Gastroesophageal sphincter (tissue), 4 donors: ENCODE results near the gene FHOD3. TPM values are rescaled to one million over a fixed set of nuclear protein-coding genes. Genes with fewer than 3 reads are reported as not detected.

Source experiments
- ATAC-seq: fragments of 150-250 bp; one replicate; pipeline ENCODE4 v1.9.1; 2016; ENCODE audit warnings: mild to moderate bottlenecking, moderate library complexity
- H3K27ac ChIP-seq, 4 donors: fragments of 200-600 bp; sonication (generic) in 3 of 4; 1 replicate in 3 of 4; 2 replicates in 1 of 4; pipeline ENCODE4 v1.5.1; 2016 to 2019
- H3K27me3 ChIP-seq: fragments of 200-600 bp; sonication (generic); one replicate; pipeline ENCODE4 v1.5.1; 2019
- H3K36me3 ChIP-seq, 2 donors: fragments of 200-600 bp; sonication (generic); one replicate each; pipeline ENCODE4 v1.5.1; 2019; ENCODE audit warnings: control low read depth in 1 of 2
- H3K4me1 ChIP-seq, 3 donors: fragments of 200-600 bp; sonication (generic); 1 replicate in 2 of 3; 2 replicates in 1 of 3; pipeline ENCODE4 v1.5.1; 2016 to 2019; ENCODE audit warnings: control low read depth in 2 of 3
- H3K4me3 ChIP-seq, 2 donors: fragments of 200-600 bp; sonication (generic); one replicate each; pipeline ENCODE4 v1.5.1; 2019; ENCODE audit warnings: mild to moderate bottlenecking in 1 of 2, moderate library complexity in 1 of 2
- H3K9me3 ChIP-seq, 3 donors: fragments of 200-600 bp; sonication (generic); one replicate each; pipeline ENCODE4 v1.5.1; 2017 to 2019; ENCODE audit warnings: control low read depth in 2 of 3
- CTCF ChIP-seq, 4 experiments: fragments of 200-600 bp in 2 of 4; fragments of 450-650 bp in 2 of 4; sonication (generic) in 1 of 4; IDR thresholded peaks; one replicate each; pipeline ENCODE4 v1.5.1; 2017 to 2019; ENCODE audit warnings: antibody characterized with exemption in 4 of 4, mild to moderate bottlenecking in 2 of 4, moderate library complexity in 2 of 4
- EP300 ChIP-seq: sonication (generic); formaldehyde crosslinking; IDR thresholded peaks from one replicate; pipeline ENCODE4 v1.6.1; 2017; ENCODE audit warnings: antibody characterized with exemption, mild to moderate bottlenecking
- POLR2A ChIP-seq, 2 donors: fragments of 450-650 bp; IDR thresholded peaks; one replicate each; pipeline ENCODE4 v1.6.1; 2017; ENCODE audit warnings: antibody characterized with exemption in 2 of 2, mild to moderate bottlenecking in 2 of 2, moderate library complexity in 1 of 2
- POLR2AphosphoS5 ChIP-seq: sonication (generic); formaldehyde crosslinking; IDR thresholded peaks from one replicate; pipeline ENCODE4 v1.6.1; 2017; ENCODE audit warnings: antibody characterized with exemption
- WGBS, 2 donors: methylation state at CpG; one replicate each; pipeline ENCODE4 v1.1.5; 2018; ENCODE audit warnings: low coverage in 1 of 2; 5-methylcytosine and 5-hydroxymethylcytosine counted together
- total RNA-seq, 4 donors: library from RNA; depleted of rRNA; stranded (reverse); fragments of >200 nt; gene quantifications; one replicate each; pipeline ENCODE4 v1.1.0, GENCODE V29; 2016

The FHOD3 gene
- total RNA-seq, 4 donors from 2014 or later = 18.4 to 36.7 (median 30.4) TPM

GRCh38 chr18:36389027-36389426, 91.5 kb downstream of the FHOD3 start:
- Histone ChIP-seq H3K27me3 (no peaks in the 10 kb centered on the region), H3K9me3 (no peaks in the 10 kb centered on the region), H3K4me3 (no peak overlapping the region), H3K27ac (no peak overlapping the region), H3K36me3 (no peaks in the 10 kb centered on the region), H3K4me1 (no peaks in the 10 kb centered on the region)
- 74 to 83% methylated on average over 2 to 3 of the region's 7 CpGs for WGBS, 2 donors
- TF ChIP-seq POLR2A (IDR thresholded peaks at IDR 0.05) = no peak
- no peak for TF ChIP-seq CTCF (IDR thresholded peaks at IDR 0.05)
- no peak for TF ChIP-seq POLR2AphosphoS5
- TF ChIP-seq EP300 = no peak
- ATAC-seq = no peak

- no peak for ATAC-seq
- TF ChIP-seq CTCF (IDR thresholded peaks at IDR 0.05) = no peak
- TF ChIP-seq POLR2A (IDR thresholded peaks at IDR 0.05) = no peak
- TF ChIP-seq POLR2AphosphoS5 = no peak
- no peak for TF ChIP-seq EP300
- WGBS, 2 donors = 34 to 70% methylated on average over 2 to 3 of the region's 5 CpGs
- Histone ChIP-seq H3K9me3 (peaks cover 0 to 8% (median 0%) of the 10 kb centered on the region in 3 donors), H3K4me3 (no peak overlapping the region), H3K27ac (no peak overlapping the region), H3K4me1 (no peaks in the 10 kb centered on the region), H3K27me3 (no peaks in the 10 kb centered on the region), H3K36me3 (no peaks in the 10 kb centered on the region)
These were observed 92.5 kb downstream of the FHOD3 start for GRCh38 chr18:36389811-36390581.

- Histone ChIP-seq H3K4me3 (no peak overlapping the region), H3K9me3 (peaks cover 0 to 22% (median 0%) of the 10 kb centered on the region in 3 donors), H3K4me1 (no peaks in the 10 kb centered on the region), H3K27me3 (no peaks in the 10 kb centered on the region), H3K27ac (no peak overlapping the region), H3K36me3 (no peaks in the 10 kb centered on the region)
- no peak for ATAC-seq
- TF ChIP-seq CTCF (IDR thresholded peaks at IDR 0.05) (no peak), POLR2AphosphoS5 (no peak), EP300 (no peak), POLR2A (IDR thresholded peaks at IDR 0.05) (no peak)
- 84% methylated on average over 5 of the region's 7 CpGs; no CpG with 5 or more reads in 1 of the 2 donors for WGBS, 2 donors
These were observed 94.1 kb downstream of the FHOD3 start for GRCh38 chr18:36391426-36392145.

- H3K4me3 ChIP-seq = no peak overlapping the region
- no peak overlapping the region for H3K27ac ChIP-seq
- no peak for TF ChIP-seq POLR2A (IDR thresholded peaks at IDR 0.05)
- no peak for TF ChIP-seq EP300
- no peak for TF ChIP-seq CTCF (IDR thresholded peaks at IDR 0.05)
- no peak for TF ChIP-seq POLR2AphosphoS5
- no peaks in the 10 kb centered on the region for H3K36me3 ChIP-seq
- WGBS, 2 donors = 63 to 87% methylated on average over 3 to 4 of the region's 4 CpGs
- H3K27me3 ChIP-seq = no peaks in the 10 kb centered on the region
- H3K4me1 ChIP-seq = no peaks in the 10 kb centered on the region
- ATAC-seq = no peak
- H3K9me3 ChIP-seq = peaks cover 0 to 24% (median 0%) of the 10 kb centered on the region in 3 donors
These were observed 94.9 kb downstream of the FHOD3 start for GRCh38 chr18:36392164-36392978.
